ENCODE results near the gene ADH1B.

DNA sequence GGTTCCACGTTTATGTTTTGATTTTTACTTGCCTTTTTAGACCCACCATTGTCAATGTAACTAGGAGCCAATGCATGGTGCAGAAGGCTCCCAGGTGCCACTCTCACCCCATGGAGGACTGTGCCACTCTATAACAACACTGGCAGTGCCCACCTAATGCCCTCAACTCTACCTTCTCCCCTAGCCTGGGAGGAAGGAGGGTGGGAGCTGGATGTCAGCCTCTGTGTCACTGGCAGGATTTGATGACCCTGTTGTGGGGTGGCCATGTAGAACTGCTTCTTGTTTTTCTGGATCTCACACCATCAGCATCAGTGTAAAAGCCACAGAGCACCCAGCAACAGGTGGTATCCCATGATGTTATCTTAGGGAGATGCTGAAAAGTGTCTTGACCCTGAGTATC, 13.7 kb upstream of the ADH1B start:
- TF ChIP-seq, protein P1, sequence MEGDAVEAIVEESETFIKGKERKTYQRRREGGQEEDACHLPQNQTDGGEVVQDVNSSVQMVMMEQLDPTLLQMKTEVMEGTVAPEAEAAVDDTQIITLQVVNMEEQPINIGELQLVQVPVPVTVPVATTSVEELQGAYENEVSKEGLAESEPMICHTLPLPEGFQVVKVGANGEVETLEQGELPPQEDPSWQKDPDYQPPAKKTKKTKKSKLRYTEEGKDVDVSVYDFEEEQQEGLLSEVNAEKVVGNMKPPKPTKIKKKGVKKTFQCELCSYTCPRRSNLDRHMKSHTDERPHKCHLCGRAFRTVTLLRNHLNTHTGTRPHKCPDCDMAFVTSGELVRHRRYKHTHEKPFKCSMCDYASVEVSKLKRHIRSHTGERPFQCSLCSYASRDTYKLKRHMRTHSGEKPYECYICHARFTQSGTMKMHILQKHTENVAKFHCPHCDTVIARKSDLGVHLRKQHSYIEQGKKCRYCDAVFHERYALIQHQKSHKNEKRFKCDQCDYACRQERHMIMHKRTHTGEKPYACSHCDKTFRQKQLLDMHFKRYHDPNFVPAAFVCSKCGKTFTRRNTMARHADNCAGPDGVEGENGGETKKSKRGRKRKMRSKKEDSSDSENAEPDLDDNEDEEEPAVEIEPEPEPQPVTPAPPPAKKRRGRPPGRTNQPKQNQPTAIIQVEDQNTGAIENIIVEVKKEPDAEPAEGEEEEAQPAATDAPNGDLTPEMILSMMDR (IDR thresholded peaks at IDR 0.05): no peak
- TF ChIP-seq EP300 (IDR thresholded peaks at IDR 0.05): no peak
